SK-N-SH treated with all-trans-retinoic acid at 6 μM for 48 hours (cell line): ENCODE results near the gene LUM.

Experiments used
- ATAC-seq: fragments of 200-7000 bp; cut with Tn5 transposase; 3 replicates; pipeline ENCODE4 v1.9.1; 2020; ENCODE audit warnings: mild to moderate bottlenecking, moderate library complexity
- ARNTL ChIP-seq: fragments of 450-650 bp; formaldehyde crosslinking; IDR thresholded peaks from 2 replicates; pipeline ENCODE4 v1.5.0; 2020; ENCODE audit warnings: low read depth, mild to moderate bottlenecking, moderate library complexity, borderline replicate concordance
- CSDC2 ChIP-seq: fragments of 250-450 bp; sonication (Bioruptor Pico); IDR thresholded peaks from 2 replicates; pipeline ENCODE4 v1.5.0; 2020; ENCODE audit warnings: mild to moderate bottlenecking, moderate library complexity
- ESRRG ChIP-seq: fragments of 250-450 bp; sonication (Bioruptor Pico); IDR thresholded peaks from 2 replicates; pipeline ENCODE4 v1.6.1; 2021; ENCODE audit warnings: mild to moderate bottlenecking
- GLIS3 ChIP-seq: fragments of 250-450 bp; sonication (Bioruptor Pico); IDR thresholded peaks from 2 replicates; pipeline ENCODE4 v1.5.0; 2020; ENCODE audit warnings: mild to moderate bottlenecking, moderate library complexity
- OSR1 ChIP-seq: fragments of 250-450 bp; sonication (Bioruptor Pico); IDR thresholded peaks from 2 replicates; pipeline ENCODE4 v1.8.0; 2022; ENCODE audit warnings: moderate library complexity, mild to moderate bottlenecking, inconsistent platforms
- PPARA ChIP-seq: fragments of 250-450 bp; sonication (Bioruptor Pico); IDR thresholded peaks from 2 replicates; pipeline ENCODE4 v1.5.0; 2020; ENCODE audit warnings: mild to moderate bottlenecking, borderline replicate concordance
- RARB ChIP-seq: fragments of 250-450 bp; sonication (Bioruptor Pico); IDR thresholded peaks from 2 replicates; pipeline ENCODE4 v1.8.0; 2021; ENCODE audit warnings: mild to moderate bottlenecking, moderate library complexity
- SNAI2 ChIP-seq: fragments of 250-450 bp; sonication (Bioruptor Pico); IDR thresholded peaks from 2 replicates; pipeline ENCODE4 v1.5.0; 2020; ENCODE audit warnings: mild to moderate bottlenecking, moderate library complexity
- TCF4 ChIP-seq: fragments of 250-450 bp; sonication (Bioruptor Pico); IDR thresholded peaks from 2 replicates; pipeline ENCODE4 v1.8.0; 2021; ENCODE audit warnings: mild to moderate bottlenecking, moderate library complexity, borderline replicate concordance
- TOX ChIP-seq: fragments of 250-450 bp; sonication (Bioruptor Pico); IDR thresholded peaks from 2 replicates; pipeline ENCODE4 v1.8.0; 2021; ENCODE audit warnings: mild to moderate bottlenecking, moderate library complexity, borderline replicate concordance
- TSHZ2 ChIP-seq: fragments of 250-450 bp; sonication (Bioruptor Pico); IDR thresholded peaks from 2 replicates; pipeline ENCODE4 v1.5.0; 2020; ENCODE audit warnings: mild to moderate bottlenecking, moderate library complexity
- ZC3H10 ChIP-seq: fragments of 250-450 bp; sonication (Bioruptor Pico); IDR thresholded peaks from 2 replicates; pipeline ENCODE4 v1.5.1; 2021; ENCODE audit warnings: mild to moderate bottlenecking, moderate library complexity
- ZFP3 ChIP-seq: fragments of 250-450 bp; sonication (Bioruptor Pico); IDR thresholded peaks from 2 replicates; pipeline ENCODE4 v1.5.0; 2020; ENCODE audit warnings: mild to moderate bottlenecking, moderate library complexity
- ZFP30 ChIP-seq: fragments of 450-650 bp; formaldehyde crosslinking; IDR thresholded peaks from 2 replicates; pipeline ENCODE4 v1.5.0; 2022; ENCODE audit warnings: mild to moderate bottlenecking, moderate library complexity
- ZNF565 ChIP-seq: fragments of 450-650 bp; formaldehyde crosslinking; conservative IDR thresholded peaks from 2 replicates; pipeline ENCODE4 v1.5.0; 2020; ENCODE audit warnings: low read depth, mild to moderate bottlenecking, moderate library complexity
- ZNF70 ChIP-seq: fragments of 450-650 bp; formaldehyde crosslinking; IDR thresholded peaks from 2 replicates; pipeline ENCODE4 v1.5.0; 2020; ENCODE audit warnings: mild to moderate bottlenecking, moderate library complexity
- ZNF8 ChIP-seq: fragments of 450-650 bp; formaldehyde crosslinking; IDR thresholded peaks from 2 replicates; pipeline ENCODE4 v1.5.0; 2020; ENCODE audit warnings: mild to moderate bottlenecking, moderate library complexity
- TF ChIP-seq, protein P1 (sequence below): fragments of 250-450 bp; sonication (Bioruptor Pico); IDR thresholded peaks from 2 replicates; pipeline ENCODE4 v1.8.0; 2020; ENCODE audit warnings: mild to moderate bottlenecking, moderate library complexity, borderline replicate concordance
- TF ChIP-seq, protein P2 (sequence below): fragments of 250-450 bp; sonication (Bioruptor Pico); IDR thresholded peaks from 2 replicates; pipeline ENCODE4 v1.5.1; 2020; ENCODE audit warnings: low read depth, mild to moderate bottlenecking, moderate library complexity
- TF ChIP-seq, protein P3 (sequence below): fragments of 250-450 bp; sonication (Bioruptor Pico); IDR thresholded peaks from 2 replicates; pipeline ENCODE4 v1.5.1; 2021; ENCODE audit warnings: mild to moderate bottlenecking, moderate library complexity
- TF ChIP-seq, protein P4 (sequence below): fragments of 250-450 bp; sonication (Bioruptor Pico); IDR thresholded peaks from 2 replicates; pipeline ENCODE4 v1.8.0; 2021; ENCODE audit warnings: low read depth, mild to moderate bottlenecking, moderate library complexity, borderline replicate concordance

LUM gene

DNA sequence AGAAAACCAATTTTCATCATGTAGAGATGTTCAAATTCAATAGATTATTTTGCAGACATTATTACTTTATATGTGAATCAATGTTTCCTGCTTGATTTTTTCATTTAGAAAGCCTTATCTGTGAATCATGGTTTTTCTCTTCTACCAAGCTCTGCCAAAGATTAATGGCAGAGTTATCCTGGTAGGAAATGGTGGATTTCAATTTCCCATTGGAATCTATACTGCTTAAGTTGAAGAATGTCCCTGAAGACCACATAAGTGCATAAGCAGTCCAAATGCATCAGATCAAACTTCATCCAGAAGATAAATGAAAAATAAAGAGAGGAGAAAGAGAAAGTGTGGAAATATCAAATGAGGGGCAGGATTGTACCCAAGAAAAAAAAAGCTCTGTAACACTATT, 5.0 kb downstream of the LUM start:
- ATAC-seq: no peak
- TF ChIP-seq, protein P1, sequence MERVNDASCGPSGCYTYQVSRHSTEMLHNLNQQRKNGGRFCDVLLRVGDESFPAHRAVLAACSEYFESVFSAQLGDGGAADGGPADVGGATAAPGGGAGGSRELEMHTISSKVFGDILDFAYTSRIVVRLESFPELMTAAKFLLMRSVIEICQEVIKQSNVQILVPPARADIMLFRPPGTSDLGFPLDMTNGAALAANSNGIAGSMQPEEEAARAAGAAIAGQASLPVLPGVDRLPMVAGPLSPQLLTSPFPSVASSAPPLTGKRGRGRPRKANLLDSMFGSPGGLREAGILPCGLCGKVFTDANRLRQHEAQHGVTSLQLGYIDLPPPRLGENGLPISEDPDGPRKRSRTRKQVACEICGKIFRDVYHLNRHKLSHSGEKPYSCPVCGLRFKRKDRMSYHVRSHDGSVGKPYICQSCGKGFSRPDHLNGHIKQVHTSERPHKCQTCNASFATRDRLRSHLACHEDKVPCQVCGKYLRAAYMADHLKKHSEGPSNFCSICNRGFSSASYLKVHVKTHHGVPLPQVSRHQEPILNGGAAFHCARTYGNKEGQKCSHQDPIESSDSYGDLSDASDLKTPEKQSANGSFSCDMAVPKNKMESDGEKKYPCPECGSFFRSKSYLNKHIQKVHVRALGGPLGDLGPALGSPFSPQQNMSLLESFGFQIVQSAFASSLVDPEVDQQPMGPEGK (CRISPR knock-in tag): no peak
- TF ChIP-seq PPARA (CRISPR knock-in tag) (no peak), TOX (CRISPR knock-in tag) (0 out of 2 replicates have a peak, but pooled peaks have one; percentile 13), GLIS3 (CRISPR knock-in tag) (no peak), ESRRG (CRISPR knock-in tag) (no peak), ZNF70 (CRISPR knock-in tag) (no peak), RARB (CRISPR knock-in tag) (no peak), ZNF565 (CRISPR knock-in tag) (no peak), ZC3H10 (CRISPR knock-in tag) (no peak)
- TF ChIP-seq, all 23 proteins: peak for 1

DNA sequence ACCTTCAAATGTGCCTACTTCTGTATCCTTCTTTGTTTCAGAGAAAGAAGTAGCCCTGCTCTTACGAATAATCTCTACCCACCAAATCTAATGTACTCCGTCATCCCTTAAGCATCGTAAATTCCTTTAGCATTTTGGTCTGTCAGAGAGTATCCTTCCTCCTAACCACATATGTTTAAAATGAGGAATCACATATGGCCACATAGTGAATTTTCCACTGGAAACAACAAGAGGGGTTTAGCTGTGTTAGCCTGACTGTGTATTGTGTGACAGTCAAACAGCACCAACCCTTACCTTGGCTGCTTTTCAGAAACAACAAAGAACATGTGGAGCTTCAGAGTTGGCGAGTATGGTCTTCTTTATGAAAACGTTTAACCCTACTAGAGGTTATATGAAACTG, 5.5 kb downstream of the LUM start:
- ATAC-seq: no peak; the same call in 2 of the 3 replicates
- TF ChIP-seq GLIS3 (CRISPR knock-in tag) (no peak), OSR1 (CRISPR knock-in tag) (no peak), TCF4 (CRISPR knock-in tag) (no peak), ZNF565 (CRISPR knock-in tag) (no peak), TSHZ2 (CRISPR knock-in tag) (no peak), CSDC2 (CRISPR knock-in tag) (no peak), RARB (CRISPR knock-in tag) (no peak), PPARA (CRISPR knock-in tag) (no peak), ARNTL (CRISPR knock-in tag) (no peak), ESRRG (CRISPR knock-in tag) (no peak), SNAI2 (CRISPR knock-in tag) (no peak), TOX (CRISPR knock-in tag) (no peak), ZNF70 (CRISPR knock-in tag) (no peak)
- TF ChIP-seq, protein P1 (CRISPR knock-in tag): no peak
- TF ChIP-seq, protein P2, sequence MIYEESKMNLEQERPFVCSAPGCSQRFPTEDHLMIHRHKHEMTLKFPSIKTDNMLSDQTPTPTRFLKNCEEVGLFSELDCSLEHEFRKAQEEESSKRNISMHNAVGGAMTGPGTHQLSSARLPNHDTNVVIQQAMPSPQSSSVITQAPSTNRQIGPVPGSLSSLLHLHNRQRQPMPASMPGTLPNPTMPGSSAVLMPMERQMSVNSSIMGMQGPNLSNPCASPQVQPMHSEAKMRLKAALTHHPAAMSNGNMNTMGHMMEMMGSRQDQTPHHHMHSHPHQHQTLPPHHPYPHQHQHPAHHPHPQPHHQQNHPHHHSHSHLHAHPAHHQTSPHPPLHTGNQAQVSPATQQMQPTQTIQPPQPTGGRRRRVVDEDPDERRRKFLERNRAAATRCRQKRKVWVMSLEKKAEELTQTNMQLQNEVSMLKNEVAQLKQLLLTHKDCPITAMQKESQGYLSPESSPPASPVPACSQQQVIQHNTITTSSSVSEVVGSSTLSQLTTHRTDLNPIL: no peak

GRCh38 chr12:91104812-91105466, 6.4 kb downstream of the LUM start:
- TF ChIP-seq TOX (CRISPR knock-in tag) (no peak), ZNF565 (CRISPR knock-in tag) (no peak), CSDC2 (CRISPR knock-in tag) (no peak), RARB (CRISPR knock-in tag) (no peak), ZC3H10 (CRISPR knock-in tag) (no peak)
- TF ChIP-seq, protein P2: no peak
- TF ChIP-seq, all 23 proteins: peak for 0
- no peak for ATAC-seq

- ATAC-seq: no peak
- TF ChIP-seq, protein P3, sequence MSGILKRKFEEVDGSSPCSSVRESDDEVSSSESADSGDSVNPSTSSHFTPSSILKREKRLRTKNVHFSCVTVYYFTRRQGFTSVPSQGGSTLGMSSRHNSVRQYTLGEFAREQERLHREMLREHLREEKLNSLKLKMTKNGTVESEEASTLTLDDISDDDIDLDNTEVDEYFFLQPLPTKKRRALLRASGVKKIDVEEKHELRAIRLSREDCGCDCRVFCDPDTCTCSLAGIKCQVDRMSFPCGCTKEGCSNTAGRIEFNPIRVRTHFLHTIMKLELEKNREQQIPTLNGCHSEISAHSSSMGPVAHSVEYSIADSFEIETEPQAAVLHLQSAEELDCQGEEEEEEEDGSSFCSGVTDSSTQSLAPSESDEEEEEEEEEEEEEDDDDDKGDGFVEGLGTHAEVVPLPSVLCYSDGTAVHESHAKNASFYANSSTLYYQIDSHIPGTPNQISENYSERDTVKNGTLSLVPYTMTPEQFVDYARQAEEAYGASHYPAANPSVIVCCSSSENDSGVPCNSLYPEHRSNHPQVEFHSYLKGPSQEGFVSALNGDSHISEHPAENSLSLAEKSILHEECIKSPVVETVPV (CRISPR knock-in tag): no peak
- TF ChIP-seq ZFP3 (CRISPR knock-in tag) (no peak), ZFP30 (CRISPR knock-in tag) (no peak), ZNF70 (CRISPR knock-in tag) (no peak), TCF4 (CRISPR knock-in tag) (no peak), ZNF8 (CRISPR knock-in tag) (no peak)
- TF ChIP-seq, protein P4, sequence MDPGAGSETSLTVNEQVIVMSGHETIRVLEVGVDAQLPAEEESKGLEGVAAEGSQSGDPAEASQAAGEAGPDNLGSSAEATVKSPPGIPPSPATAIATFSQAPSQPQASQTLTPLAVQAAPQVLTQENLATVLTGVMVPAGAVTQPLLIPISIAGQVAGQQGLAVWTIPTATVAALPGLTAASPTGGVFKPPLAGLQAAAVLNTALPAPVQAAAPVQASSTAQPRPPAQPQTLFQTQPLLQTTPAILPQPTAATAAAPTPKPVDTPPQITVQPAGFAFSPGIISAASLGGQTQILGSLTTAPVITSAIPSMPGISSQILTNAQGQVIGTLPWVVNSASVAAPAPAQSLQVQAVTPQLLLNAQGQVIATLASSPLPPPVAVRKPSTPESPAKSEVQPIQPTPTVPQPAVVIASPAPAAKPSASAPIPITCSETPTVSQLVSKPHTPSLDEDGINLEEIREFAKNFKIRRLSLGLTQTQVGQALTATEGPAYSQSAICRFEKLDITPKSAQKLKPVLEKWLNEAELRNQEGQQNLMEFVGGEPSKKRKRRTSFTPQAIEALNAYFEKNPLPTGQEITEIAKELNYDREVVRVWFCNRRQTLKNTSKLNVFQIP (CRISPR knock-in tag): no peak
These were observed 7.7 kb downstream of the LUM start for GRCh38 chr12:91103624-91104023.
